GM12878 (cell line): ENCODE results near the gene ZNF646. TPM values are rescaled to one million over a fixed set of nuclear protein-coding genes. Genes with fewer than 3 reads are reported as not detected.
A peak's percentile ranks its signal among the peaks of the same experiment; 100 is the strongest.

ENCODE experiments used
- HDAC2 ChIP-seq: fragments of 200-600 bp; sonication (generic); IDR thresholded peaks from 2 replicates; pipeline ENCODE4 v1.6.1; 2017
- NRF1 ChIP-seq: conservative IDR thresholded peaks from 2 replicates; pipeline ENCODE4 v1.6.1; 2011; ENCODE audit warnings: mild to moderate bottlenecking, low read depth, low read length, improper control_type of control experiment
- PAX5 ChIP-seq: IDR thresholded peaks from 2 replicates; pipeline ENCODE4 v1.6.1; 2011; ENCODE audit warnings: low read depth, low read length, borderline replicate concordance
- RUNX3 ChIP-seq: IDR thresholded peaks from 2 replicates; pipeline ENCODE4 v1.6.1; 2012; ENCODE audit warnings: low read length, inconsistent platforms
- SIX5 ChIP-seq: IDR thresholded peaks from 2 replicates; pipeline ENCODE4 v1.6.1; 2011; ENCODE audit warnings: mild to moderate bottlenecking, low read depth, low read length, moderate library complexity; ENCODE audit not compliant: severe bottlenecking
- SPI1 ChIP-seq: IDR thresholded peaks from 2 replicates; pipeline ENCODE4 v1.6.1; 2011; ENCODE audit warnings: low read depth, mild to moderate bottlenecking, low read length, moderate library complexity, borderline replicate concordance; ENCODE audit not compliant: insufficient read depth
- SUZ12 ChIP-seq: fragments of 200-600 bp; sonication (generic); IDR thresholded peaks from one replicate; pipeline ENCODE4 v1.6.1; 2018; ENCODE audit warnings: antibody characterized with exemption, mild to moderate bottlenecking; ENCODE audit not compliant: unreplicated experiment
- USF1 ChIP-seq: IDR thresholded peaks from 2 replicates; pipeline ENCODE4 v1.6.1; 2011; ENCODE audit warnings: borderline replicate concordance, low read depth, mild to moderate bottlenecking, moderate library complexity, mixed read lengths, low read length; ENCODE audit not compliant: insufficient read depth; ENCODE audit errors: extremely low read length
- ZSCAN29 ChIP-seq: fragments of 450-650 bp; IDR thresholded peaks from 2 replicates; pipeline ENCODE4 v1.6.1; 2017; ENCODE audit warnings: mild to moderate bottlenecking, moderate library complexity
- polyA plus RNA-seq, 11 experiments: library from polyadenylated mRNA; depleted of rRNA in 4 of 11; unstranded in 6 of 11; stranded (reverse) in 5 of 11; fragments of >200 nt; fragmentation: Nextera tagmentation in 4 of 11; fragmentation: Illumina TruSeq in 1 of 11; extraction: Ambion mirVana in 4 of 11; extraction: Trizol in 1 of 11; gene quantifications; 1 replicate in 1 of 11; 2 replicates in 10 of 11; pipeline versions ENCODE4 v1.2.1 to v1.2.3, GENCODE V29; 2011 to 2016; ENCODE audit warnings: inconsistent platforms in 2 of 11, missing spikeins in 2 of 11, low read depth in 1 of 11
- total RNA-seq, 4 experiments: library from RNA; depleted of rRNA in 3 of 4; stranded (reverse); fragments of >200 nt in 3 of 4; fragmentation: Illumina TruSeq in 1 of 4; extraction: Trizol in 1 of 4; gene quantifications; 2 replicates each; pipeline versions ENCODE4 v1.2.1 to v1.2.3, GENCODE V29; 2013 to 2021
- TF ChIP-seq, protein P1 (sequence below): fragments of 450-650 bp; IDR thresholded peaks from 2 replicates; pipeline ENCODE4 v1.6.1; 2016; ENCODE audit warnings: mild to moderate bottlenecking, moderate library complexity, borderline replicate concordance
- TF ChIP-seq, protein P2 (sequence below), 3 experiments: IDR thresholded peaks in 2 of 3; conservative IDR thresholded peaks in 1 of 3; 2 replicates each; pipeline ENCODE4 v1.5.1; 2011; ENCODE audit warnings: low read depth in 3 of 3, low read length in 3 of 3, mild to moderate bottlenecking in 3 of 3, control low read depth in 2 of 3, moderate library complexity in 2 of 3, inconsistent platforms in 1 of 3, mixed read lengths in 1 of 3; ENCODE audit not compliant: control insufficient read depth in 2 of 3, insufficient read depth in 1 of 3; ENCODE audit errors: extremely low read depth in 1 of 3
- TF ChIP-seq, protein P3 (sequence below): fragments of 450-650 bp; IDR thresholded peaks from 2 replicates; pipeline ENCODE4 v1.6.1; 2017; ENCODE audit warnings: antibody characterized with exemption, mild to moderate bottlenecking, moderate library complexity
- TF ChIP-seq, protein P4 (sequence below): fragments of 450-650 bp; IDR thresholded peaks from 2 replicates; pipeline ENCODE4 v1.6.1; 2017; ENCODE audit warnings: mild to moderate bottlenecking, moderate library complexity

ZNF646 gene
- total and polyA plus RNA-seq, 10 of the 15 experiments (the other 5 are each of a cell fraction or from before 2014, with no cell fraction given), result 0.10 to 21.8 (median 6.4) TPM

GRCh38 chr16:31073970-31074813 is at the start of gene ZNF646, which contains the start of gene ZNF668 (continued):
- TF ChIP-seq, protein P1, sequence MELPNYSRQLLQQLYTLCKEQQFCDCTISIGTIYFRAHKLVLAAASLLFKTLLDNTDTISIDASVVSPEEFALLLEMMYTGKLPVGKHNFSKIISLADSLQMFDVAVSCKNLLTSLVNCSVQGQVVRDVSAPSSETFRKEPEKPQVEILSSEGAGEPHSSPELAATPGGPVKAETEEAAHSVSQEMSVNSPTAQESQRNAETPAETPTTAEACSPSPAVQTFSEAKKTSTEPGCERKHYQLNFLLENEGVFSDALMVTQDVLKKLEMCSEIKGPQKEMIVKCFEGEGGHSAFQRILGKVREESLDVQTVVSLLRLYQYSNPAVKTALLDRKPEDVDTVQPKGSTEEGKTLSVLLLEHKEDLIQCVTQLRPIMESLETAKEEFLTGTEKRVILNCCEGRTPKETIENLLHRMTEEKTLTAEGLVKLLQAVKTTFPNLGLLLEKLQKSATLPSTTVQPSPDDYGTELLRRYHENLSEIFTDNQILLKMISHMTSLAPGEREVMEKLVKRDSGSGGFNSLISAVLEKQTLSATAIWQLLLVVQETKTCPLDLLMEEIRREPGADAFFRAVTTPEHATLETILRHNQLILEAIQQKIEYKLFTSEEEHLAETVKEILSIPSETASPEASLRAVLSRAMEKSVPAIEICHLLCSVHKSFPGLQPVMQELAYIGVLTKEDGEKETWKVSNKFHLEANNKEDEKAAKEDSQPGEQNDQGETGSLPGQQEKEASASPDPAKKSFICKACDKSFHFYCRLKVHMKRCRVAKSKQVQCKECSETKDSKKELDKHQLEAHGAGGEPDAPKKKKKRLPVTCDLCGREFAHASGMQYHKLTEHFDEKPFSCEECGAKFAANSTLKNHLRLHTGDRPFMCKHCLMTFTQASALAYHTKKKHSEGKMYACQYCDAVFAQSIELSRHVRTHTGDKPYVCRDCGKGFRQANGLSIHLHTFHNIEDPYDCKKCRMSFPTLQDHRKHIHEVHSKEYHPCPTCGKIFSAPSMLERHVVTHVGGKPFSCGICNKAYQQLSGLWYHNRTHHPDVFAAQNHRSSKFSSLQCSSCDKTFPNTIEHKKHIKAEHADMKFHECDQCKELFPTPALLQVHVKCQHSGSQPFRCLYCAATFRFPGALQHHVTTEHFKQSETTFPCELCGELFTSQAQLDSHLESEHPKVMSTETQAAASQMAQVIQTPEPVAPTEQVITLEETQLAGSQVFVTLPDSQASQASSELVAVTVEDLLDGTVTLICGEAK, result peak; percentile 99
- TF ChIP-seq SUZ12 (no peak), ZSCAN29 (no peak), NRF1 (no peak), SPI1 (peak; percentile 82), SIX5 (peak; percentile 72), RUNX3 (peak; percentile 56; the same call in 1 of the 2 replicates), USF1 (no peak), PAX5 (peak; percentile 49; the same call in 1 of the 2 replicates), HDAC2 (no peak)
- TF ChIP-seq, protein P2, sequence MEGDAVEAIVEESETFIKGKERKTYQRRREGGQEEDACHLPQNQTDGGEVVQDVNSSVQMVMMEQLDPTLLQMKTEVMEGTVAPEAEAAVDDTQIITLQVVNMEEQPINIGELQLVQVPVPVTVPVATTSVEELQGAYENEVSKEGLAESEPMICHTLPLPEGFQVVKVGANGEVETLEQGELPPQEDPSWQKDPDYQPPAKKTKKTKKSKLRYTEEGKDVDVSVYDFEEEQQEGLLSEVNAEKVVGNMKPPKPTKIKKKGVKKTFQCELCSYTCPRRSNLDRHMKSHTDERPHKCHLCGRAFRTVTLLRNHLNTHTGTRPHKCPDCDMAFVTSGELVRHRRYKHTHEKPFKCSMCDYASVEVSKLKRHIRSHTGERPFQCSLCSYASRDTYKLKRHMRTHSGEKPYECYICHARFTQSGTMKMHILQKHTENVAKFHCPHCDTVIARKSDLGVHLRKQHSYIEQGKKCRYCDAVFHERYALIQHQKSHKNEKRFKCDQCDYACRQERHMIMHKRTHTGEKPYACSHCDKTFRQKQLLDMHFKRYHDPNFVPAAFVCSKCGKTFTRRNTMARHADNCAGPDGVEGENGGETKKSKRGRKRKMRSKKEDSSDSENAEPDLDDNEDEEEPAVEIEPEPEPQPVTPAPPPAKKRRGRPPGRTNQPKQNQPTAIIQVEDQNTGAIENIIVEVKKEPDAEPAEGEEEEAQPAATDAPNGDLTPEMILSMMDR (IDR thresholded peaks at IDR 0.05 in 2 of 3, conservative IDR thresholded peaks at IDR 0.05 in 1 of 3; ENCODE audit: control insufficient read depth in 2 of 3, extremely low read depth in 1 of 3, insufficient read depth in 1 of 3, low read depth in 3 of 3, low read length in 3 of 3), result no peak
- TF ChIP-seq, protein P3, sequence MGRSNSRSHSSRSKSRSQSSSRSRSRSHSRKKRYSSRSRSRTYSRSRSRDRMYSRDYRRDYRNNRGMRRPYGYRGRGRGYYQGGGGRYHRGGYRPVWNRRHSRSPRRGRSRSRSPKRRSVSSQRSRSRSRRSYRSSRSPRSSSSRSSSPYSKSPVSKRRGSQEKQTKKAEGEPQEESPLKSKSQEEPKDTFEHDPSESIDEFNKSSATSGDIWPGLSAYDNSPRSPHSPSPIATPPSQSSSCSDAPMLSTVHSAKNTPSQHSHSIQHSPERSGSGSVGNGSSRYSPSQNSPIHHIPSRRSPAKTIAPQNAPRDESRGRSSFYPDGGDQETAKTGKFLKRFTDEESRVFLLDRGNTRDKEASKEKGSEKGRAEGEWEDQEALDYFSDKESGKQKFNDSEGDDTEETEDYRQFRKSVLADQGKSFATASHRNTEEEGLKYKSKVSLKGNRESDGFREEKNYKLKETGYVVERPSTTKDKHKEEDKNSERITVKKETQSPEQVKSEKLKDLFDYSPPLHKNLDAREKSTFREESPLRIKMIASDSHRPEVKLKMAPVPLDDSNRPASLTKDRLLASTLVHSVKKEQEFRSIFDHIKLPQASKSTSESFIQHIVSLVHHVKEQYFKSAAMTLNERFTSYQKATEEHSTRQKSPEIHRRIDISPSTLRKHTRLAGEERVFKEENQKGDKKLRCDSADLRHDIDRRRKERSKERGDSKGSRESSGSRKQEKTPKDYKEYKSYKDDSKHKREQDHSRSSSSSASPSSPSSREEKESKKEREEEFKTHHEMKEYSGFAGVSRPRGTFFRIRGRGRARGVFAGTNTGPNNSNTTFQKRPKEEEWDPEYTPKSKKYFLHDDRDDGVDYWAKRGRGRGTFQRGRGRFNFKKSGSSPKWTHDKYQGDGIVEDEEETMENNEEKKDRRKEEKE, result no peak
- TF ChIP-seq, protein P4, sequence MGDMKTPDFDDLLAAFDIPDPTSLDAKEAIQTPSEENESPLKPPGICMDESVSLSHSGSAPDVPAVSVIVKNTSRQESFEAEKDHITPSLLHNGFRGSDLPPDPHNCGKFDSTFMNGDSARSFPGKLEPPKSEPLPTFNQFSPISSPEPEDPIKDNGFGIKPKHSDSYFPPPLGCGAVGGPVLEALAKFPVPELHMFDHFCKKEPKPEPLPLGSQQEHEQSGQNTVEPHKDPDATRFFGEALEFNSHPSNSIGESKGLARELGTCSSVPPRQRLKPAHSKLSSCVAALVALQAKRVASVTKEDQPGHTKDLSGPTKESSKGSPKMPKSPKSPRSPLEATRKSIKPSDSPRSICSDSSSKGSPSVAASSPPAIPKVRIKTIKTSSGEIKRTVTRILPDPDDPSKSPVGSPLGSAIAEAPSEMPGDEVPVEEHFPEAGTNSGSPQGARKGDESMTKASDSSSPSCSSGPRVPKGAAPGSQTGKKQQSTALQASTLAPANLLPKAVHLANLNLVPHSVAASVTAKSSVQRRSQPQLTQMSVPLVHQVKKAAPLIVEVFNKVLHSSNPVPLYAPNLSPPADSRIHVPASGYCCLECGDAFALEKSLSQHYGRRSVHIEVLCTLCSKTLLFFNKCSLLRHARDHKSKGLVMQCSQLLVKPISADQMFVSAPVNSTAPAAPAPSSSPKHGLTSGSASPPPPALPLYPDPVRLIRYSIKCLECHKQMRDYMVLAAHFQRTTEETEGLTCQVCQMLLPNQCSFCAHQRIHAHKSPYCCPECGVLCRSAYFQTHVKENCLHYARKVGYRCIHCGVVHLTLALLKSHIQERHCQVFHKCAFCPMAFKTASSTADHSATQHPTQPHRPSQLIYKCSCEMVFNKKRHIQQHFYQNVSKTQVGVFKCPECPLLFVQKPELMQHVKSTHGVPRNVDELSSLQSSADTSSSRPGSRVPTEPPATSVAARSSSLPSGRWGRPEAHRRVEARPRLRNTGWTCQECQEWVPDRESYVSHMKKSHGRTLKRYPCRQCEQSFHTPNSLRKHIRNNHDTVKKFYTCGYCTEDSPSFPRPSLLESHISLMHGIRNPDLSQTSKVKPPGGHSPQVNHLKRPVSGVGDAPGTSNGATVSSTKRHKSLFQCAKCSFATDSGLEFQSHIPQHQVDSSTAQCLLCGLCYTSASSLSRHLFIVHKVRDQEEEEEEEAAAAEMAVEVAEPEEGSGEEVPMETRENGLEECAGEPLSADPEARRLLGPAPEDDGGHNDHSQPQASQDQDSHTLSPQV, result peak; percentile 99
